HEK293 (cell line): ENCODE results near the gene ITPKB.

Experiments used
- CTCF ChIP-seq: fragments of 450-650 bp; formaldehyde crosslinking; IDR thresholded peaks from 2 replicates; pipeline ENCODE4 v1.5.1; 2016; ENCODE audit warnings: missing biosample characterization, missing genetic modification characterization
- PATZ1 ChIP-seq: fragments of 450-650 bp; formaldehyde crosslinking; IDR thresholded peaks from 2 replicates; pipeline ENCODE4 v1.5.1; 2016; ENCODE audit warnings: missing biosample characterization, missing genetic modification characterization
- ZBTB21 ChIP-seq: fragments of 450-650 bp; formaldehyde crosslinking; IDR thresholded peaks from 2 replicates; pipeline ENCODE4 v1.5.1; 2017; ENCODE audit warnings: missing biosample characterization, missing genetic modification characterization
- ZBTB26 ChIP-seq: fragments of 450-650 bp; formaldehyde crosslinking; optimal IDR thresholded peaks from 2 replicates; pipeline ENCODE3; 2016; ENCODE audit warnings: missing biosample characterization, mild to moderate bottlenecking, missing genetic modification characterization
- ZBTB49 ChIP-seq: fragments of 450-650 bp; formaldehyde crosslinking; IDR thresholded peaks from 2 replicates; pipeline ENCODE4 v1.5.1; 2016; ENCODE audit warnings: missing biosample characterization, missing genetic modification characterization, low read depth
- ZFP37 ChIP-seq: fragments of 450-650 bp; formaldehyde crosslinking; IDR thresholded peaks from 2 replicates; pipeline ENCODE4 v1.5.1; 2016; ENCODE audit warnings: missing biosample characterization, missing genetic modification characterization
- ZNF138 ChIP-seq: fragments of 450-650 bp; formaldehyde crosslinking; IDR thresholded peaks from 2 replicates; pipeline ENCODE4 v1.5.1; 2016; ENCODE audit warnings: missing biosample characterization, missing genetic modification characterization, borderline replicate concordance
- ZNF169 ChIP-seq: fragments of 450-650 bp; formaldehyde crosslinking; IDR thresholded peaks from 2 replicates; pipeline ENCODE4 v1.5.1; 2016; ENCODE audit warnings: missing biosample characterization, missing genetic modification characterization
- ZNF18 ChIP-seq: fragments of 450-650 bp; formaldehyde crosslinking; IDR thresholded peaks from 2 replicates; pipeline ENCODE4 v1.5.1; 2016; ENCODE audit warnings: missing biosample characterization, missing genetic modification characterization
- ZNF311 ChIP-seq: fragments of 450-650 bp; formaldehyde crosslinking; IDR thresholded peaks from 2 replicates; pipeline ENCODE4 v1.5.1; 2017; ENCODE audit warnings: missing biosample characterization, missing genetic modification characterization, borderline replicate concordance
- ZNF426 ChIP-seq: fragments of 450-650 bp; formaldehyde crosslinking; IDR thresholded peaks from 2 replicates; pipeline ENCODE4 v1.5.1; 2017; ENCODE audit warnings: missing biosample characterization, missing genetic modification characterization, mild to moderate bottlenecking, inconsistent platforms, moderate library complexity
- ZNF571 ChIP-seq: fragments of 450-650 bp; formaldehyde crosslinking; IDR thresholded peaks from 2 replicates; pipeline ENCODE4 v1.5.0; 2017; ENCODE audit warnings: missing biosample characterization, missing genetic modification characterization
- ZNF621 ChIP-seq: fragments of 450-650 bp; formaldehyde crosslinking; IDR thresholded peaks from 2 replicates; pipeline ENCODE4 v1.5.1; 2017; ENCODE audit warnings: missing biosample characterization, missing genetic modification characterization

- TF ChIP-seq ZNF621 (tag by site-specific recombination): no peak
- TF ChIP-seq CTCF (tag by site-specific recombination): no peak
- no peak for TF ChIP-seq ZNF169 (tag by site-specific recombination)
- TF ChIP-seq ZNF571 (tag by site-specific recombination): no peak
- no peak for TF ChIP-seq ZNF426 (tag by site-specific recombination)
- no peak for TF ChIP-seq ZFP37
- TF ChIP-seq ZBTB21 (tag by site-specific recombination): no peak
- TF ChIP-seq ZBTB49 (tag by site-specific recombination): no peak
- no peak for TF ChIP-seq ZNF138 (tag by site-specific recombination)
- TF ChIP-seq ZNF18 (tag by site-specific recombination): no peak
- no peak for TF ChIP-seq PATZ1 (tag by site-specific recombination)
- no peak for TF ChIP-seq ZNF311 (tag by site-specific recombination)
- TF ChIP-seq ZBTB26 (tag by site-specific recombination): no peak
Measured at GRCh38 chr1:226656201-226656600, 82.9 kb downstream of the ITPKB start.
